GM10248 (cell line): ENCODE data around the gene PYGO2.

Source experiments
- CTCF ChIA-PET: fragments of 300-600 bp; sonication (Branson Sonifier 250); formaldehyde crosslinking; extraction: SDS; loops from one replicate; lab custom pipeline; 2021; ENCODE audit warnings: antibody characterized with exemption; lab: Yijun Ruan, JAX
- POLR2A ChIA-PET: fragments of 350-650 bp; sonication (Branson Sonifier 250); formaldehyde crosslinking; extraction: SDS; loops from one replicate; lab custom pipeline; 2020; ENCODE audit warnings: antibody characterized with exemption; lab: Yijun Ruan, JAX
- DNase-seq: peaks from one replicate; pipeline ENCODE4 v3.0.0; 2012; ENCODE audit errors: extremely low spot score
- TF ChIP-seq, protein P1 (sequence below): IDR thresholded peaks from 2 replicates; pipeline ENCODE4 v1.5.1; 2012; ENCODE audit warnings: mild to moderate bottlenecking, low read depth; ENCODE audit errors: extremely low read depth, missing control alignments, control extremely low read depth

The PYGO2 gene

DNA sequence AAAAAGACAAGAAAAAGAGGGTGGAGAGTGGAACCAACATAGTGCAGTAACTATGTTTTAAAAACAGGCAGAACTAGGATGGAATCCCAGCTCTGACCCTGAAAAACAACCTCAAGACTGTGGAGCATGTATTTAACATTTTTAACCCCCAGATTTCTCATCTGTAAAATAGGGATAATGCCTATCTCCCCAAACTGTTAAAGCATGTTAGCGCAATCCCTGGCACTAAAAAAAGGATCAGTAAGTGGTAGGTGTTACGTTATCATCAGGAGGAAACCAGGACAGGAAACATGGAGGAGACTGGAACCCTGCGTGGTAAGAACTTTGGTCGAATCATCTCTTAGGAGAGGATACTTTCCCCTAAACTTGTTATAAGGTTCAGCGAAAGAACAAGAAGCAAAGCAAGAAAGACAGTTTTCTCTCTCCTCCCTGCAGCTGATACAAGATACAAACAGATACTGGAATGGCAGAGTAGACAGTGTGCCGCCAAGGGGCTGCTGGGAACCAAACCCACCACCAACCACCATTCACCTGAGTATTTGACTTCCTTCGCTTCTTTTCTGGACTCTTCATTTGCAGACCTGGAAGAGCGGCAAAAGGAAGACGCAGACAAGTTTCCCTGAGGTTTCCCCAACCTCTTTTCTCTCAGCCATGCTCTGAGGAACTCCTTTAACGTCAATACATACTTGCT, 991 bp downstream of the PYGO2 start:
- CTCF ChIA-PET: interaction anchor here (0.7 to 4.7 kb wide), 22 partner anchors 10 to 401 kb away, joined by 3 to 51 read pairs (median 4); partner anchors contain the start of genes EFNA4, PMVK and SHC1

GRCh38 chr1:154959426-154959780, 2.2 kb downstream of the PYGO2 start:
- ChIA-PET CTCF (interaction anchor here (3.2 to 4.7 kb wide), 3 partner anchors 12 to 102 kb away, joined by 12 to 51 read pairs (median 24); partner anchors contain the start of gene SHC1), POLR2A (interaction anchor here (0.6 to 0.7 kb wide), 3 partner anchors 29 to 50 kb away, joined by 3 to 8 read pairs (median 4); no protein-coding TSS in a partner anchor)
- DNase-seq: no peak
- TF ChIP-seq, protein P1, sequence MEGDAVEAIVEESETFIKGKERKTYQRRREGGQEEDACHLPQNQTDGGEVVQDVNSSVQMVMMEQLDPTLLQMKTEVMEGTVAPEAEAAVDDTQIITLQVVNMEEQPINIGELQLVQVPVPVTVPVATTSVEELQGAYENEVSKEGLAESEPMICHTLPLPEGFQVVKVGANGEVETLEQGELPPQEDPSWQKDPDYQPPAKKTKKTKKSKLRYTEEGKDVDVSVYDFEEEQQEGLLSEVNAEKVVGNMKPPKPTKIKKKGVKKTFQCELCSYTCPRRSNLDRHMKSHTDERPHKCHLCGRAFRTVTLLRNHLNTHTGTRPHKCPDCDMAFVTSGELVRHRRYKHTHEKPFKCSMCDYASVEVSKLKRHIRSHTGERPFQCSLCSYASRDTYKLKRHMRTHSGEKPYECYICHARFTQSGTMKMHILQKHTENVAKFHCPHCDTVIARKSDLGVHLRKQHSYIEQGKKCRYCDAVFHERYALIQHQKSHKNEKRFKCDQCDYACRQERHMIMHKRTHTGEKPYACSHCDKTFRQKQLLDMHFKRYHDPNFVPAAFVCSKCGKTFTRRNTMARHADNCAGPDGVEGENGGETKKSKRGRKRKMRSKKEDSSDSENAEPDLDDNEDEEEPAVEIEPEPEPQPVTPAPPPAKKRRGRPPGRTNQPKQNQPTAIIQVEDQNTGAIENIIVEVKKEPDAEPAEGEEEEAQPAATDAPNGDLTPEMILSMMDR: no peak

More for the DNA sequence above, 991 bp downstream of the PYGO2 start:
- POLR2A ChIA-PET: interaction anchor here (0.9 to 1.0 kb wide), 2 partner anchors 10 to 12 kb away, joined by 3 to 4 read pairs; partner anchors contain the start of gene SHC1
- TF ChIP-seq, protein P1: no peak
- no peak for DNase-seq

- CTCF ChIA-PET: interaction anchor here (3.2 kb wide), 1 partner anchor 58 kb away, joined by 24 read pairs; no protein-coding TSS in a partner anchor
- POLR2A ChIA-PET: interaction anchor here (1.4 kb wide), 1 partner anchor 15 kb away, joined by 3 read pairs; no protein-coding TSS in a partner anchor
- DNase-seq: no peak
- TF ChIP-seq, protein P1: no peak
These were observed 2.7 kb downstream of the PYGO2 start for GRCh38 chr1:154958681-154959425.

- DNase-seq: no peak
- POLR2A ChIA-PET: interaction anchor here (1.4 kb wide), 1 partner anchor 16 kb away, joined by 3 read pairs; no protein-coding TSS in a partner anchor
- TF ChIP-seq, protein P1: no peak
- CTCF ChIA-PET: interaction anchor here (2.5 to 5.2 kb wide), 2 partner anchors 41 to 60 kb away, joined by 15 to 22 read pairs; no protein-coding TSS in a partner anchor
These were observed 3.5 kb downstream of the PYGO2 start for GRCh38 chr1:154958036-154958435.

DNA sequence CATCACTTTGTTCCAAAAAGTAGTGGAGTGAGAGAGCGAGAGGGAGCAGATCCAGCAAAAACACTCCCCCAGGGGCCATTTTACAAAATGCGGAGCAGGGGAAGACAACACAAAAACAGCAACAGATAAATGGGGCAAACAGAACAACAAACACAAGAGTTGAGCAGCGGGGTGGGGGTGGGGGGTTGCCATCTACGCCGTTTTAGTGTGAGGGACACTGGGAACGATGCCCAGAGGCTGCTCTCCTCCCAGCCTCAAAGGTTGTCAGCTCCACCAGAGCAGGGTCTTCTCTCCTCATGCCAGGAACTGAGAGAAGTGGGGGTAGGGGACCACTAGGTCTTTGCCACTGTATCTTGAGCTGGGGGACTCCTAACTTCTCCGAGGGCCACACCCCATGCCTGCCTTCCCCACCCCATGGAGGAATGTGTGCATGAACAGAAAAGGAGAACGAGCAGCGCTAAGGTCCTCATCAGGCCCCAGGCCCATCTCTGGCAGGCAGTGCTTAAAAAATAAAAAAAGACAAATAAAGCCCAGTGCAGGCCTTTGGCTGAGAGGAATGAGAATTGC, 4.4 kb downstream of the PYGO2 start:
- ChIA-PET POLR2A (interaction anchor here (1.4 kb wide), 1 partner anchor 17 kb away, joined by 3 read pairs; no protein-coding TSS in a partner anchor), CTCF (interaction anchor here (1.1 to 5.2 kb wide), 8 partner anchors 13 to 128 kb away, joined by 3 to 22 read pairs (median 6); partner anchors contain the start of genes FLAD1 and SHC1)
- DNase-seq: no peak
- TF ChIP-seq, protein P1: no peak
